PC-3 (cell line): ENCODE measurements around the gene VKORC1L1.
"Not testable (repeated sequence)": the region's sequence is repeated elsewhere in the genome, so short reads cannot be mapped to it uniquely, and the experiment has no call there.

Source experiments
- EZH2 ChIP-seq: fragments of 300-600 bp; sonication (generic); IDR thresholded peaks from one replicate; pipeline ENCODE4 v1.6.1; 2017; ENCODE audit warnings: antibody characterized with exemption, mild to moderate bottlenecking, low read length; ENCODE audit not compliant: unreplicated experiment
- EZH2phosphoT487 ChIP-seq: fragments of 300-600 bp; sonication (generic); IDR thresholded peaks from 2 replicates; pipeline ENCODE4 v1.6.1; 2018; ENCODE audit warnings: mild to moderate bottlenecking, antibody characterized with exemption, low read length, borderline replicate concordance
- TF ChIP-seq, protein P1 (sequence below): fragments of 300-600 bp; sonication (generic); conservative IDR thresholded peaks from 2 replicates; pipeline ENCODE4 v1.5.1; 2017; ENCODE audit warnings: antibody characterized with exemption, low read depth, mild to moderate bottlenecking, low read length

DNA sequence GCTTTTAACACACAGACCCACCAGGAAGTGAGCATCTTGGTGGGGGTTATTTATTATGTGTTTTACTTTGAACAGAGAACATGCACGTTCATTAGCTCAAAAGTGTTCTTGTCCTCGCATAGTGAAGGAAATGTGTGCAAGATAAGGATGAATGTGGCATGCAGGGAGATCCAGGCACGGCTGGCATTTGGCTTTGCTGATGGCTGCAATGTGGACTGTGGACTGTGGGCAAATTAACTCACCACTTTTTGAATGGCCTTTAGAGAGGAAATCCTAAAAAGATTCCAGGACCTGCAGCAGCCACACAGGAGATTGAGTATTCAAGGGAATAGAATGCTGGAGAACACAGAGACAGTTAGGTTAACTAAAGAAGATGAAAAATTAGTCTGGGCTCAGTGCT lies 6.6 kb upstream of the VKORC1L1 start:
- TF ChIP-seq, protein P1, sequence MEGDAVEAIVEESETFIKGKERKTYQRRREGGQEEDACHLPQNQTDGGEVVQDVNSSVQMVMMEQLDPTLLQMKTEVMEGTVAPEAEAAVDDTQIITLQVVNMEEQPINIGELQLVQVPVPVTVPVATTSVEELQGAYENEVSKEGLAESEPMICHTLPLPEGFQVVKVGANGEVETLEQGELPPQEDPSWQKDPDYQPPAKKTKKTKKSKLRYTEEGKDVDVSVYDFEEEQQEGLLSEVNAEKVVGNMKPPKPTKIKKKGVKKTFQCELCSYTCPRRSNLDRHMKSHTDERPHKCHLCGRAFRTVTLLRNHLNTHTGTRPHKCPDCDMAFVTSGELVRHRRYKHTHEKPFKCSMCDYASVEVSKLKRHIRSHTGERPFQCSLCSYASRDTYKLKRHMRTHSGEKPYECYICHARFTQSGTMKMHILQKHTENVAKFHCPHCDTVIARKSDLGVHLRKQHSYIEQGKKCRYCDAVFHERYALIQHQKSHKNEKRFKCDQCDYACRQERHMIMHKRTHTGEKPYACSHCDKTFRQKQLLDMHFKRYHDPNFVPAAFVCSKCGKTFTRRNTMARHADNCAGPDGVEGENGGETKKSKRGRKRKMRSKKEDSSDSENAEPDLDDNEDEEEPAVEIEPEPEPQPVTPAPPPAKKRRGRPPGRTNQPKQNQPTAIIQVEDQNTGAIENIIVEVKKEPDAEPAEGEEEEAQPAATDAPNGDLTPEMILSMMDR = not testable (repeated sequence)
- TF ChIP-seq EZH2, EZH2phosphoT487: not testable (repeated sequence)
